ENCODE data around the gene SRSF9. TPM values are rescaled to one million over a fixed set of nuclear protein-coding genes. Genes with fewer than 3 reads are reported as not detected.
A peak's percentile ranks its signal among the peaks of the same experiment; 100 is the strongest.

Gene SRSF9
- total and polyA plus RNA-seq, 3 experiments from 2014 or later, result 214 to 272 (median 269) TPM

GRCh38 chr12:120417917-120418580 lies 51.5 kb downstream of the SRSF9 start:
- Mint-ChIP-seq H3K4me3 (no peak overlapping the region), H3K9me3 (no peaks in the 10 kb centered on the region), H3K4me1 (no peaks in the 10 kb centered on the region), H3K27ac (no peak overlapping the region), H3K27me3 (peaks cover 0 to 13% of the 10 kb centered on the region in 2 donors), H3K36me3 (peaks cover 0 to 3% (median 0%) of the 10 kb centered on the region in 3 donors)
- DNase-seq, result no peak
- no peaks in the 10 kb centered on the region for H3K4me1 ChIP-seq (ENCODE audit: insufficient read depth, low read length)
- H3K9me3 ChIP-seq (ENCODE audit: low read length), result no peaks in the 10 kb centered on the region
- H3K27me3 ChIP-seq (ENCODE audit: insufficient read depth, low read length, poor library complexity, severe bottlenecking), result no peaks in the 10 kb centered on the region
- CTCF ChIA-PET, result no interaction called here
- H3K27ac ChIP-seq (ENCODE audit: low read depth, low read length), result no peak overlapping the region
- H3K4me3 ChIP-seq (ENCODE audit: low read length), result no peak overlapping the region
- no peaks in the 10 kb centered on the region for H3K36me3 ChIP-seq (ENCODE audit: insufficient read depth, low read length)
- POLR2A ChIA-PET, result no interaction called here

GRCh38 chr12:120416490-120417216 lies 52.9 kb downstream of the SRSF9 start:
- H3K27me3 ChIP-seq (ENCODE audit: insufficient read depth, low read length, poor library complexity, severe bottlenecking), result no peaks in the 10 kb centered on the region
- no peak overlapping the region for H3K27ac ChIP-seq (ENCODE audit: low read depth, low read length)
- Mint-ChIP-seq H3K36me3 (peaks cover 0 to 3% (median 0%) of the 10 kb centered on the region in 3 donors), H3K4me1 (no peaks in the 10 kb centered on the region), H3K4me3 (no peak overlapping the region), H3K9me3 (no peaks in the 10 kb centered on the region), H3K27ac (peak overlapping the region in 1 of 8 donors; percentile 65), H3K27me3 (peaks cover 7 to 16% of the 10 kb centered on the region in 2 donors)
- H3K36me3 ChIP-seq (ENCODE audit: insufficient read depth, low read length), result no peaks in the 10 kb centered on the region
- ChIA-PET CTCF (no interaction called here), POLR2A (no interaction called here)
- no peak overlapping the region for H3K4me3 ChIP-seq (ENCODE audit: low read length)
- H3K9me3 ChIP-seq (ENCODE audit: low read length), result no peaks in the 10 kb centered on the region
- H3K4me1 ChIP-seq (ENCODE audit: insufficient read depth, low read length), result no peaks in the 10 kb centered on the region
- no peak for DNase-seq

- Mint-ChIP-seq H3K4me1 (no peaks in the 10 kb centered on the region), H3K36me3 (peaks cover 0 to 3% (median 0%) of the 10 kb centered on the region in 3 donors), H3K9me3 (no peaks in the 10 kb centered on the region), H3K27ac (no peak overlapping the region), H3K4me3 (no peak overlapping the region), H3K27me3 (peaks cover 7 to 16% of the 10 kb centered on the region in 2 donors)
- Histone ChIP-seq H3K4me3 (ENCODE audit: low read length) (no peak overlapping the region), H3K4me1 (ENCODE audit: insufficient read depth, low read length) (no peaks in the 10 kb centered on the region), H3K27ac (ENCODE audit: low read depth, low read length) (no peak overlapping the region), H3K9me3 (ENCODE audit: low read length) (no peaks in the 10 kb centered on the region), H3K36me3 (ENCODE audit: insufficient read depth, low read length) (no peaks in the 10 kb centered on the region), H3K27me3 (ENCODE audit: insufficient read depth, low read length, poor library complexity, severe bottlenecking) (no peaks in the 10 kb centered on the region)
- DNase-seq, result no peak
- CTCF ChIA-PET, result no interaction called here
- POLR2A ChIA-PET, result interaction anchor here (0.6 kb wide), 1 partner anchor 213 kb away, joined by 5 read pairs; no protein-coding TSS in a partner anchor
These were observed 55.5 kb downstream of the SRSF9 start for GRCh38 chr12:120413901-120414695.

GRCh38 chr12:120412421-120412820 lies 57.1 kb downstream of the SRSF9 start:
- no peaks in the 10 kb centered on the region for H3K4me1 Mint-ChIP-seq
- H3K36me3 Mint-ChIP-seq, result peaks cover 0 to 1% (median 0%) of the 10 kb centered on the region in 3 donors
- no peak for DNase-seq
- no peaks in the 10 kb centered on the region for H3K9me3 Mint-ChIP-seq
- ChIA-PET CTCF (no interaction called here), POLR2A (no interaction called here)
- Histone ChIP-seq H3K36me3 (ENCODE audit: insufficient read depth, low read length) (no peaks in the 10 kb centered on the region), H3K9me3 (ENCODE audit: low read length) (no peaks in the 10 kb centered on the region), H3K4me1 (ENCODE audit: insufficient read depth, low read length) (no peaks in the 10 kb centered on the region), H3K27me3 (ENCODE audit: insufficient read depth, low read length, poor library complexity, severe bottlenecking) (no peaks in the 10 kb centered on the region), H3K4me3 (ENCODE audit: low read length) (no peak overlapping the region), H3K27ac (ENCODE audit: low read depth, low read length) (no peak overlapping the region)
- peaks cover 7 to 15% of the 10 kb centered on the region in 2 donors for H3K27me3 Mint-ChIP-seq
- no peak overlapping the region for H3K4me3 Mint-ChIP-seq
- no peak overlapping the region for H3K27ac Mint-ChIP-seq

Other genes starting within 250 kb of the SRSF9 start
- gene PXN, start 204.0 kb downstream of the SRSF9 start, total RNA-seq, result 10 to 100 TPM; 33.7 to 35.9 TPM
- 146 TPM for gene PXN, start 204.0 kb downstream of the SRSF9 start, polyA plus RNA-seq
- gene RNU4-2, start 177.8 kb downstream of the SRSF9 start, total RNA-seq, result 1,000 to 10,000 TPM; 1,831 to 1,935 TPM
- 44.9 TPM for gene RNU4-2, start 177.8 kb downstream of the SRSF9 start, polyA plus RNA-seq
- 100 to 1,000 TPM; 628 to 678 TPM for gene RNU4-1, start 176.5 kb downstream of the SRSF9 start, total RNA-seq
- not detected for gene RNU4-1, start 176.5 kb downstream of the SRSF9 start, polyA plus RNA-seq
- gene SIRT4, start 167.4 kb downstream of the SRSF9 start, total RNA-seq, result 1 to 10 TPM; 1.8 to 1.9 TPM
- 0.68 TPM for gene SIRT4, start 167.4 kb downstream of the SRSF9 start, polyA plus RNA-seq
- not detected for gene PLA2G1B, start 142.0 kb downstream of the SRSF9 start, total RNA-seq
- not detected for gene PLA2G1B, start 142.0 kb downstream of the SRSF9 start, polyA plus RNA-seq
- under 1 TPM; 0.22 TPM for gene MSI1, start 100.6 kb downstream of the SRSF9 start, total RNA-seq
- not detected for gene MSI1, start 100.6 kb downstream of the SRSF9 start, polyA plus RNA-seq
- gene COX6A1, start 31.6 kb downstream of the SRSF9 start, total RNA-seq, result 100 to 1,000 TPM; 475 TPM
- 785 TPM for gene COX6A1, start 31.6 kb downstream of the SRSF9 start, polyA plus RNA-seq
- 10 to 100 TPM; 87.0 to 88.1 TPM for gene TRIAP1, start 23.4 kb downstream of the SRSF9 start, total RNA-seq
- gene TRIAP1, start 23.4 kb downstream of the SRSF9 start, polyA plus RNA-seq, result 51.6 TPM
- gene GATC, start 23.3 kb downstream of the SRSF9 start, total RNA-seq, result 10 to 100 TPM; 28.6 to 30.6 TPM
- gene GATC, start 23.3 kb downstream of the SRSF9 start, polyA plus RNA-seq, result 29.8 TPM
- gene DYNLL1, start 26.4 kb upstream of the SRSF9 start, total RNA-seq, result 100 to 1,000 TPM; 288 to 296 TPM
- gene DYNLL1, start 26.4 kb upstream of the SRSF9 start, polyA plus RNA-seq, result 304 TPM
- gene COQ5, start 59.4 kb upstream of the SRSF9 start, total RNA-seq, result 10 to 100 TPM; 37.5 to 39.0 TPM
- 39.7 TPM for gene COQ5, start 59.4 kb upstream of the SRSF9 start, polyA plus RNA-seq
- gene RNF10, start 64.6 kb upstream of the SRSF9 start, total RNA-seq, result 100 to 1,000 TPM; 173 to 205 TPM
- gene RNF10, start 64.6 kb upstream of the SRSF9 start, polyA plus RNA-seq, result 134 TPM
- gene POP5, start 111.7 kb upstream of the SRSF9 start, total RNA-seq, result 10 to 100 TPM; 77.9 to 83.1 TPM
- gene POP5, start 111.7 kb upstream of the SRSF9 start, polyA plus RNA-seq, result 101 TPM
- under 1 TPM; 0.13 to 0.18 TPM for gene CABP1, start 170.9 kb upstream of the SRSF9 start, total RNA-seq
- not detected for gene CABP1, start 170.9 kb upstream of the SRSF9 start, polyA plus RNA-seq
- gene MLEC, start 217.4 kb upstream of the SRSF9 start, total RNA-seq, result 100 to 1,000 TPM; 130 to 143 TPM
- 74.9 TPM for gene MLEC, start 217.4 kb upstream of the SRSF9 start, polyA plus RNA-seq
- 10 to 100 TPM; 29.8 to 30.5 TPM for gene UNC119B, start 240.7 kb upstream of the SRSF9 start, total RNA-seq
- 8.8 TPM for gene UNC119B, start 240.7 kb upstream of the SRSF9 start, polyA plus RNA-seq

Data from CD8-positive, alpha-beta memory T cell (primary cell).